ENCODE results near the gene PHETA1.

The PHETA1 gene

GRCh38 chr12:111408686-111409402 lies 39.9 kb upstream of the PHETA1 start:
- peak overlapping the region in 1 of 2 donors; percentile 76 for H3K4me3 ChIP-seq (replicated peaks in 1 of 2; ENCODE audit: low read depth in 2 of 2, low read length in 2 of 2)
- TF ChIP-seq CTCF (IDR thresholded peaks at IDR 0.05; ENCODE audit: low read depth, low read length): no peak

GRCh38 chr12:111408116-111408440 lies 39.2 kb upstream of the PHETA1 start:
- DNase-seq (ENCODE audit: low read depth in 2 of 2): peak in 1 of 2 donors; percentile 45
- peak overlapping the region; percentile 76 to 97 for H3K4me3 ChIP-seq (replicated peaks in 1 of 2; ENCODE audit: low read depth in 2 of 2, low read length in 2 of 2)
- TF ChIP-seq CTCF (IDR thresholded peaks at IDR 0.05; ENCODE audit: low read depth, low read length): no peak

More at GRCh38 chr12:111408686-111409402, 39.9 kb upstream of the PHETA1 start:
- no peak for DNase-seq (ENCODE audit: low read depth in 2 of 2)

DNA sequence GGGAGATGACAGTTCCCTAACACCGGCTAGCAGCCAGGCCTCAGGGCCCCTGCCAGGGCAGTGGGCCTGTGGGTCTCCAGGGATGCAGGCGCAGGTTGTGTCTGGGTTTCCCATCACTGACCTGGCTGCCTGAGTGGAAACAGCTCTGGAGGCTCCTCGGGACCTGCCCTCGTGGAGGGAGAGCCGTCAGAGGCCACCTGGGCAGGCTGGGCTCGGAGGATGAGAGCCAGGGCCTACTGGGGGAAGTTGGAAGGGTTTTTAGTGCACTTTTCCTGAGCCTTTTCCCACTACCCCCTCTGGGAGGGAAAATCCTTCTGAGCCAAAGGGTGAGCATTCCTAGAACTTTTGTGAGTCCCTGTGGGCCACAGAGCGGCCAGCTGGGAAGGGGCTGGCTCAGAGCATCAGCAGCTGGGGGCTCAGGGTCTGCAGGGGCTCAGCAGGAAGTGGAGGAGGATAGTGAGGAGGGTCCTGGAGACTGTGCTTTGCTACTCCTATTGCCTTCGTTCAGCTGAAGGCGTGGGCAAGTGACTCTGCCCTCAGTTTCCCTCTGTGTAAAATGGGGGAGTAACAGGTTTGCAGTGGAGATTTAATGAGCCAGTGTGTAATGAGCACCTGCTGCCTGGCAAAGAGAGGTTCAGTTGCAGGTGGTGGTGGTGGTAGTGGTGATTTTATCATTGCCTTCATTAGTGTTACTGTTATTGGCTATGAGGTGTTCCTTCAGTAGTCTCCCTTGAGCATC lies 38.7 kb upstream of the PHETA1 start:
- peak in 1 of 2 donors; percentile 36 for DNase-seq (ENCODE audit: low read depth in 2 of 2)
- no peak for TF ChIP-seq CTCF (IDR thresholded peaks at IDR 0.05; ENCODE audit: low read depth, low read length)
- H3K4me3 ChIP-seq (replicated peaks in 1 of 2; ENCODE audit: low read depth in 2 of 2, low read length in 2 of 2): peak overlapping the region; percentile 76 to 97

GRCh38 chr12:111406474-111407376 lies 37.8 kb upstream of the PHETA1 start:
- no peak for TF ChIP-seq CTCF (IDR thresholded peaks at IDR 0.05; ENCODE audit: low read depth, low read length)
- peak overlapping the region; percentile 76 to 97 for H3K4me3 ChIP-seq (replicated peaks in 1 of 2; ENCODE audit: low read depth in 2 of 2, low read length in 2 of 2)
- DNase-seq (ENCODE audit: low read depth in 2 of 2): no peak

GRCh38 chr12:111405859-111406473 lies 37.1 kb upstream of the PHETA1 start, which contains the start of gene SH2B3:
Gene SH2B3, plus strand, starts transcription at chr12:111405923. Its CDS starts 12,223 bp downstream, at chr12:111418146.
- TF ChIP-seq CTCF (IDR thresholded peaks at IDR 0.05; ENCODE audit: low read depth, low read length): no peak
- peak in 1 of 2 donors; percentile 61 for DNase-seq (ENCODE audit: low read depth in 2 of 2)
- peak within 1 kb of the TSS; percentile 76 to 97 for H3K4me3 ChIP-seq (replicated peaks in 1 of 2; ENCODE audit: low read depth in 2 of 2, low read length in 2 of 2)
